Measurements from ENCODE around the gene PPP1R13B. TPM values are rescaled to one million over a fixed set of nuclear protein-coding genes. Genes with fewer than 3 reads are reported as not detected.
"Not testable (repeated sequence)": the region's sequence is repeated elsewhere in the genome, so short reads cannot be mapped to it uniquely, and the experiment has no call there.

PPP1R13B gene
- total RNA-seq, 4 donors from 2014 or later = 10.7 to 48.3 (median 23.3) TPM

GRCh38 chr14:103695296-103696069 lies 151.9 kb downstream of the PPP1R13B start:
- H3K27me3 ChIP-seq = no peaks in the 10 kb centered on the region
- TF ChIP-seq EP300 (IDR thresholded peaks at IDR 0.05) (no peak), CTCF (IDR thresholded peaks at IDR 0.05) (no peak), POLR2A (IDR thresholded peaks at IDR 0.05) (no peak)
- peak overlapping the region in 2 of 4 donors; percentile 61 to 73 for H3K27ac ChIP-seq
- 73 to 74% methylated on average over 11 to 14 of the region's 14 CpGs for WGBS, 2 donors
- H3K9me3 ChIP-seq = no peaks in the 10 kb centered on the region
- no peak for DNase-seq (ENCODE audit: low spot score in 2 of 2)
- H3K4me3 ChIP-seq = no peak overlapping the region
- H3K36me3 ChIP-seq = peaks cover 4 to 77% (median 7%) of the 10 kb centered on the region in 3 donors
- peaks cover 0 to 61% (median 23%) of the 10 kb centered on the region in 4 donors for H3K4me1 ChIP-seq

GRCh38 chr14:103694572-103695026 lies 152.8 kb downstream of the PPP1R13B start:
- H3K27ac ChIP-seq = no peak overlapping the region
- no peaks in the 10 kb centered on the region for H3K9me3 ChIP-seq
- no peak overlapping the region for H3K4me3 ChIP-seq
- TF ChIP-seq CTCF (IDR thresholded peaks at IDR 0.05) = no peak
- no peak for TF ChIP-seq EP300 (IDR thresholded peaks at IDR 0.05)
- TF ChIP-seq POLR2A (IDR thresholded peaks at IDR 0.05) = no peak
- peaks cover 4 to 75% (median 7%) of the 10 kb centered on the region in 3 donors for H3K36me3 ChIP-seq
- no peaks in the 10 kb centered on the region for H3K27me3 ChIP-seq
- 85 to 92% methylated on average over 19 to 20 of the region's 20 CpGs for WGBS, 2 donors
- DNase-seq (ENCODE audit: low spot score in 2 of 2) = no peak
- peaks cover 0 to 62% (median 23%) of the 10 kb centered on the region in 4 donors for H3K4me1 ChIP-seq

GRCh38 chr14:103693515-103693914 lies 153.9 kb downstream of the PPP1R13B start:
- DNase-seq (ENCODE audit: low spot score in 2 of 2) = peak in 1 of 2 donors; percentile 12
- Histone ChIP-seq H3K4me1 (peaks cover 0 to 62% (median 23%) of the 10 kb centered on the region in 4 donors), H3K36me3 (peaks cover 4 to 65% (median 7%) of the 10 kb centered on the region in 3 donors), H3K4me3 (no peak overlapping the region), H3K9me3 (no peaks in the 10 kb centered on the region), H3K27me3 (no peaks in the 10 kb centered on the region), H3K27ac (no peak overlapping the region)
- 84 to 85% methylated on average over 20 to 22 of the region's 22 CpGs for WGBS, 2 donors
- TF ChIP-seq CTCF (IDR thresholded peaks at IDR 0.05) (no peak), EP300 (IDR thresholded peaks at IDR 0.05) (no peak), POLR2A (IDR thresholded peaks at IDR 0.05) (no peak)

GRCh38 chr14:103692871-103693270 lies 154.5 kb downstream of the PPP1R13B start:
- Histone ChIP-seq H3K36me3 (peaks cover 4 to 65% (median 7%) of the 10 kb centered on the region in 3 donors), H3K9me3 (no peaks in the 10 kb centered on the region), H3K4me1 (peaks cover 0 to 58% (median 19%) of the 10 kb centered on the region in 4 donors), H3K4me3 (no peak overlapping the region), H3K27me3 (no peaks in the 10 kb centered on the region), H3K27ac (no peak overlapping the region)
- no peak for TF ChIP-seq POLR2A (IDR thresholded peaks at IDR 0.05)
- TF ChIP-seq CTCF (IDR thresholded peaks at IDR 0.05) = no peak
- TF ChIP-seq EP300 (IDR thresholded peaks at IDR 0.05) = no peak
- WGBS, 2 donors = 75 to 81% methylated on average over 12 of the region's 12 CpGs
- DNase-seq (ENCODE audit: low spot score in 2 of 2) = peak in 1 of 2 donors; percentile 4

DNA sequence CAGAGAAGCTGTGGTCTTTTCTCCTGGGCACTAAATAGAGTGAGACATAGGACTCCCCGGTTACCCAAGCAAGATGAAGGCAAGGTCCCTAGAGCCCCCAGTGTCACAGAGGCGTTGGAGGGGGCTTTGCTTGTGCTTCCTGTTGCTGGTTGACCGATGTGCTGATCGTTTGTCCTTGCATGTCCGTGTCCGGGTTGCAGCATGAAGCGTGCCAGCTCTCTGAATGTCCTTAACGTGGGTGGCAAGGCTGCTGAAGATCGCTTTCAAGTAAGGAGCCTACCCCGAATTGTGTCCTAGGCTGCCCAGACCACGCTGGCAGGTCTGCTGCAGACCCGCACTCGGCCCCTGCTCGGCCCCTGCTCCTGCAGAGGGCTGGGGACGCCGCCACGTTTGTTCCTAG lies 155.2 kb downstream of the PPP1R13B start:
- Histone ChIP-seq H3K36me3 (peaks cover 4 to 64% (median 7%) of the 10 kb centered on the region in 3 donors), H3K4me1 (peaks cover 0 to 51% (median 12%) of the 10 kb centered on the region in 4 donors), H3K4me3 (no peak overlapping the region), H3K9me3 (no peaks in the 10 kb centered on the region), H3K27ac (no peak overlapping the region), H3K27me3 (no peaks in the 10 kb centered on the region)
- DNase-seq (ENCODE audit: low spot score in 2 of 2) = peak in 1 of 2 donors; percentile 6
- 88 to 93% methylated on average over 17 of the region's 17 CpGs for WGBS, 2 donors
- TF ChIP-seq CTCF (IDR thresholded peaks at IDR 0.05) (no peak), POLR2A (IDR thresholded peaks at IDR 0.05) (no peak), EP300 (IDR thresholded peaks at IDR 0.05) (no peak)

GRCh38 chr14:103691655-103692054 lies 155.7 kb downstream of the PPP1R13B start:
- 91 to 95% methylated on average over 5 of the region's 5 CpGs for WGBS, 2 donors
- Histone ChIP-seq H3K4me1 (peaks cover 0 to 46% (median 7%) of the 10 kb centered on the region in 4 donors), H3K36me3 (peaks cover 4 to 69% (median 7%) of the 10 kb centered on the region in 3 donors)
- H3K4me3 ChIP-seq; H3K9me3 ChIP-seq; H3K27ac ChIP-seq; DNase-seq (ENCODE audit: low spot score in 2 of 2); H3K27me3 ChIP-seq: not testable (repeated sequence)
